Coronary artery (tissue), 2 donors: Measurements from ENCODE around the gene TNFAIP8L3.

Source experiments
- DNase-seq: peaks from one replicate; pipeline ENCODE4 v3.0.0-alpha.2; 2017; ENCODE audit warnings: low spot score
- H3K27ac ChIP-seq, 2 donors: fragments of 200-600 bp; sonication (generic); one replicate each; pipeline ENCODE4 v1.5.1; 2016 to 2019
- H3K4me3 ChIP-seq: fragments of 200-600 bp; sonication (generic); 2 replicates; pipeline ENCODE4 v1.5.1; 2016; ENCODE audit warnings: mild to moderate bottlenecking, moderate library complexity
- CTCF ChIP-seq: fragments of 200-600 bp; sonication (generic); IDR thresholded peaks from one replicate; pipeline ENCODE4 v1.5.1; 2019; ENCODE audit warnings: antibody characterized with exemption

The TNFAIP8L3 gene

GRCh38 chr15:51007131-51007666 lies 87.5 kb downstream of the TNFAIP8L3 start:
- DNase-seq = no peak
- TF ChIP-seq CTCF = no peak
- no peak overlapping the region for H3K27ac ChIP-seq
- no peak overlapping the region for H3K4me3 ChIP-seq
